Thoracic aorta (tissue), 2 donors: ENCODE measurements around the gene DPH3. TPM values are rescaled to one million over a fixed set of nuclear protein-coding genes. Genes with fewer than 3 reads are reported as not detected.
"Not testable (repeated sequence)": the region's sequence is repeated elsewhere in the genome, so short reads cannot be mapped to it uniquely, and the experiment has no call there.

Experiments used
- ATAC-seq: fragments of 150-250 bp; one replicate; pipeline ENCODE4 v1.8.0; 2017; ENCODE audit warnings: low read depth; ENCODE audit not compliant: insufficient number of reproducible peaks, low FRiP score
- DNase-seq: peaks from one replicate; pipeline ENCODE4 v3.0.0-alpha.2; 2020; ENCODE audit warnings: low spot score
- H3K27ac ChIP-seq, 2 donors: fragments of 200-600 bp; sonication (generic); 1 replicate in 1 of 2; 2 replicates in 1 of 2; pipeline ENCODE4 v1.5.1; 2016; ENCODE audit warnings: mild to moderate bottlenecking in 2 of 2, moderate library complexity in 2 of 2
- H3K27me3 ChIP-seq: fragments of 200-600 bp; sonication (generic); replicated peaks from 2 replicates; pipeline ENCODE4 v1.6.0; 2016; ENCODE audit warnings: mild to moderate bottlenecking; ENCODE audit not compliant: insufficient read depth
- H3K36me3 ChIP-seq: fragments of 200-600 bp; sonication (generic); one replicate; pipeline ENCODE4 v1.5.1; 2016
- H3K4me1 ChIP-seq, 2 donors: fragments of 200-600 bp; sonication (generic); 1 replicate in 1 of 2; 2 replicates in 1 of 2; pipeline versions ENCODE4 v1.5.1 to v1.6.0; 2016; ENCODE audit warnings: low read depth in 2 of 2, mild to moderate bottlenecking in 1 of 2; ENCODE audit not compliant: control insufficient read depth in 1 of 2
- H3K4me3 ChIP-seq: fragments of 200-600 bp; sonication (generic); 2 replicates; pipeline ENCODE4 v1.5.1; 2016; ENCODE audit warnings: mild to moderate bottlenecking
- H3K9me3 ChIP-seq: fragments of 200-600 bp; sonication (generic); 2 replicates; pipeline ENCODE4 v1.5.1; 2016
- total RNA-seq, 2 donors: library from RNA; depleted of rRNA; stranded (reverse); fragments of >200 nt; gene quantifications; one replicate each; pipeline versions ENCODE4 v1.1.0 to v1.2.3, GENCODE V29; 2016
- TF ChIP-seq, protein P1 (sequence below): fragments of 200-600 bp; sonication (generic); IDR thresholded peaks from one replicate; pipeline ENCODE4 v1.5.1; 2019; ENCODE audit warnings: antibody characterized with exemption

The DPH3 gene
- total RNA-seq: 10 to 100 TPM; 14.4 to 29.3 TPM

DNA sequence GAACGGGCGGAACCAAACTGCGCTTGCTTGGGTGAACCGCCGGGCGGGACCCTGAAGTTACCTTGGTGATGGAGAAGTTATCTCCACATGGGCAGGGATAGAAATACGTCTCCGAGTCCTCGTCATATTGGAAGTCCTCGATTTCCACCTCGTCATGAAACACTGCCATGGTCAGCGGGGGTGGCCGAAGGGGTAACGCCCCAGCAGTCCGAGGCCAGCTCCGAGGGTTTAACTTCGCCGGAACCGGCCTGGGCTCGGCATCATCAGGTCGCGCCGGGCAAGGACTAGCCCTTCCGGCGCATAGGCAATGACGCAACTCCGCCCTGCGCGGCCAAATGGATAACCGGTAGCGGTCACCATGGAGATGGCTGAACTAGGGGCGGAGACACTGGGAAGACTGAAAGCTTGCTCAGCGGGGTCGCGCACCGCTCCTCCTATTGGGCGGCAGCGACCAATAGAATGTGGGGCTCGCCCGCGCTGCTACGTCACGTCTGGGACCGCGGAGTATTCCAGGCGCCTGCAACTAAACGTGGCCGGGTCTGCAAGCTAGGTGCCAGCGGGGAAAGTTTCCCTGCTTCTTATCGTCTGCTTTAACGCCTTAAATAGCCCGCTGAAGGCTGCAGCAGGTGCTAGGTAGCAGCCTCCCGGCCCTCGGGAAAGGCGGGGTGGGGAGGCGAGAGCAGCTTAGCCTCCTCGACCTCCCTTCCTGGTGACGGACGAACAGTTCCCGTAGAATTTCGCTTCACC lies at the start of gene DPH3, which contains the start of gene OXNAD1:
DPH3 (minus strand) TSS at position 236 of the 747 bp plus-strand sequence; CDS start at position 169, 67 bp downstream.
OXNAD1 (plus strand) TSS at position 505 of the 747 bp plus-strand sequence. CDS start 5,741 bp downstream, outside the sequence.
- Histone ChIP-seq H3K36me3 (peaks cover 2% of the 10 kb centered on the region), H3K27ac (peak within 1 kb of the TSS; percentile 88 to 92), H3K4me3 (peak within 1 kb of the TSS; percentile 88), H3K4me1 (peaks cover 16 to 30% of the 10 kb centered on the region in 2 donors), H3K27me3 (no peaks in the 10 kb centered on the region), H3K9me3 (no peaks in the 10 kb centered on the region)
- DNase-seq: peak; percentile 99
- TF ChIP-seq, protein P1, sequence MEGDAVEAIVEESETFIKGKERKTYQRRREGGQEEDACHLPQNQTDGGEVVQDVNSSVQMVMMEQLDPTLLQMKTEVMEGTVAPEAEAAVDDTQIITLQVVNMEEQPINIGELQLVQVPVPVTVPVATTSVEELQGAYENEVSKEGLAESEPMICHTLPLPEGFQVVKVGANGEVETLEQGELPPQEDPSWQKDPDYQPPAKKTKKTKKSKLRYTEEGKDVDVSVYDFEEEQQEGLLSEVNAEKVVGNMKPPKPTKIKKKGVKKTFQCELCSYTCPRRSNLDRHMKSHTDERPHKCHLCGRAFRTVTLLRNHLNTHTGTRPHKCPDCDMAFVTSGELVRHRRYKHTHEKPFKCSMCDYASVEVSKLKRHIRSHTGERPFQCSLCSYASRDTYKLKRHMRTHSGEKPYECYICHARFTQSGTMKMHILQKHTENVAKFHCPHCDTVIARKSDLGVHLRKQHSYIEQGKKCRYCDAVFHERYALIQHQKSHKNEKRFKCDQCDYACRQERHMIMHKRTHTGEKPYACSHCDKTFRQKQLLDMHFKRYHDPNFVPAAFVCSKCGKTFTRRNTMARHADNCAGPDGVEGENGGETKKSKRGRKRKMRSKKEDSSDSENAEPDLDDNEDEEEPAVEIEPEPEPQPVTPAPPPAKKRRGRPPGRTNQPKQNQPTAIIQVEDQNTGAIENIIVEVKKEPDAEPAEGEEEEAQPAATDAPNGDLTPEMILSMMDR: peak; percentile 40
- ATAC-seq: peak; percentile 98

DNA sequence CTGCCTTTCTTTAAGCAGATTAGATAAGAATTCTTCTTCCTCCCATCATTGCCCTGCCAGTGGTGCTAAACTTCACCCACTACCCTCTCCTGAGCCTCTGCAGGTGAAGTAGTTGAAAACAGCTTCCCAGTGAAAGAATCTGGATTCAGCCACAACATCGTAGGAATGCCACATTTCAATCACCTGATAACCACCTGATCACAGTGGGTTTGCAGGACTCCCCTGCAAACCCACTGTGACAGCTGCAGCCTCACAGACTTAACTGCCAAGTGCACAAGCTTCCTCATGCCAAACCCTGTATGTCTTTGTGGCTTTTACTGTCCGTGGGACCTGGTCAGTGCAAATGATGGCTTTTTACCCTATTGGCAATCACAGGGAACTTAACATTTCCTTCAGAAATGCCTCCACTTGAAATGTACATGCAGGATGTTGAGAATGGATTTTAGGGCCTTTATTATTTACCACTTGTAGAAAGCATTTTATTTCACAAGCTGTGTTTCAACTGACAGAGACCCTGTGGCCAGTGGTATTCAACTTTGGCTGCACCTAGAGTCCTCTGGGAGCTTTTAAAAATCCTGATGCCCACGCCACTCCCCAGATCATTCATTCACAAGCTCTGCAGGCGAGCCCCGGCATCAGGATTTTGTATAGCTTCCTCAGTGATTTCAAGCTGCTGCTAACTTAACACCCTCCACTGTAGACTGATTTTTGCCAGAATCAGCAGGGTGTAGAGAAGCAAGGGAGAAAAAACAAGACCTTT lies 49.3 kb upstream of the DPH3 start:
- peaks cover 11% of the 10 kb centered on the region for H3K36me3 ChIP-seq
- H3K27me3 ChIP-seq: no peaks in the 10 kb centered on the region
- no peak for ATAC-seq
- no peaks in the 10 kb centered on the region for H3K9me3 ChIP-seq
- no peaks in the 10 kb centered on the region for H3K4me1 ChIP-seq
- no peak overlapping the region for H3K4me3 ChIP-seq
- TF ChIP-seq, protein P1: no peak
- no peak for DNase-seq
- no peak overlapping the region for H3K27ac ChIP-seq

DNA sequence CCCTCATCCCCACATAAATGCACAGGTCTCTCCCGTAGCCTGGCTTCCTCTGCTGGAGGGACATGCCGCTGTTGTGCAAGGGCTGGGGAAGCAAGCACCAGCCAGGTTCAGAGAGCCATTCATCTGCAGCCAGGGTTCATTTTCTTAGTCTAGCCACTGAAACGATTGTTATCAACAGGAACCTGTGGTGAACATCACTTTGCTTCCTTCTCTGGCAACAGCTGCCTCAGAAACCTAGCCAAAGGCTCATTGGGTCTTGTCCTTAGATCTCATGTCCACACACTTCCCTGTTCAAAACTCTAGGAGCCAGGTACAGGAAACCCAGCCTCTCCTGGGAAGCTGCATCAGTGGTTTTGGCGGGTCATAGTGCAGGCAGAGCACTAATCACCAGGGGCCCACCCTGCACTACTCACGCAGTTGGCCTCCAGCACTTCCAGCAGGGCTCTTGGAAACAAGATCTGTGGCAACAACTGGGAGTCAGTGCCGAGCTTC lies 47.3 kb upstream of the DPH3 start:
- DNase-seq (no peak), ATAC-seq (no peak)
- peaks cover 0 to 9% of the 10 kb centered on the region in 2 donors for H3K4me1 ChIP-seq
- no peak overlapping the region for H3K27ac ChIP-seq
- peaks cover 8% of the 10 kb centered on the region for H3K36me3 ChIP-seq
- no peaks in the 10 kb centered on the region for H3K9me3 ChIP-seq
- no peaks in the 10 kb centered on the region for H3K27me3 ChIP-seq
- no peak overlapping the region for H3K4me3 ChIP-seq
- TF ChIP-seq, protein P1: no peak

DNA sequence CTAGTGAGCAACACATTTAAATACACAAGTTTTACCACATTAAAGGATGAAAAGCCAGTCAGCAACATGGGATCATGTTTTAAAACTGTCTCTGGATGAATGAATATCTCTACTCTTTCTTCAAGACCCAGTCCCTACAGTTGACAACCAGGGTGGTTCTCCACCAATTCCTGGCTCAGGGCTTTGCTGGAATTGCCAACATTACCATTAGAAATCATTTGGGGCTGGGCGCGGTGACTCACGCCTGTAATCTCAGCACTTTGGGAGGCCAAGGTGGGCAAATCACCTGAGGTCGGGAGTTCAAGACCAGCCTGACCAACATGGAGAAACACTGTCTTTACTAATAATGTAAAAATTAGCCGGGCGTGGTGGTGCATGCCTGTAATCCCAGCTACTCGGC lies 45.7 kb upstream of the DPH3 start:
- H3K4me3 ChIP-seq, H3K4me1 ChIP-seq, H3K36me3 ChIP-seq, H3K27me3 ChIP-seq, ATAC-seq, H3K9me3 ChIP-seq, DNase-seq, H3K27ac ChIP-seq: not testable (repeated sequence)

DNA sequence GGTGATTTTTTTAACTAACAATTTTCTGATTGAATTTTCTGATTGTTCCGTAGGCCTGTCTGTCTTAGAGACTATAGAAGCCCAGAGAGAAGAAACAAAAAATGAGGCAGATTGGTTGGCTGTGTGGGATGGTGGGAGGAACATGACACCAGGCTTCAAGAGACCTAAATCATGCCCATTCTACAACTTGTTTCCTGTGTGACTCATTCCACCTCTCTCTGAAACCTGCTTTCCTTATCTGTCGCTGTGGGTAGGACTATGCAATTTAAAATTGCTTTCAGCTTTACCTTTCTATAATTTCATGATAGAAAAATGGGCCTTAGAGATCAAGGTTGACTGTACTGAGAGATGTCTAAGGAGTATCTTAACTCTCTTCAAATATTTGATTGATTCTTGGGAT lies 44.8 kb upstream of the DPH3 start:
- Histone ChIP-seq H3K4me1 (peaks cover 0 to 9% of the 10 kb centered on the region in 2 donors), H3K36me3 (no peaks in the 10 kb centered on the region), H3K27me3 (no peaks in the 10 kb centered on the region), H3K4me3 (no peak overlapping the region), H3K9me3 (no peaks in the 10 kb centered on the region), H3K27ac (no peak overlapping the region)
- ATAC-seq (no peak), DNase-seq (no peak)
- TF ChIP-seq, protein P1: no peak
